ENCODE measurements around the gene SDC3.

Gene SDC3

DNA sequence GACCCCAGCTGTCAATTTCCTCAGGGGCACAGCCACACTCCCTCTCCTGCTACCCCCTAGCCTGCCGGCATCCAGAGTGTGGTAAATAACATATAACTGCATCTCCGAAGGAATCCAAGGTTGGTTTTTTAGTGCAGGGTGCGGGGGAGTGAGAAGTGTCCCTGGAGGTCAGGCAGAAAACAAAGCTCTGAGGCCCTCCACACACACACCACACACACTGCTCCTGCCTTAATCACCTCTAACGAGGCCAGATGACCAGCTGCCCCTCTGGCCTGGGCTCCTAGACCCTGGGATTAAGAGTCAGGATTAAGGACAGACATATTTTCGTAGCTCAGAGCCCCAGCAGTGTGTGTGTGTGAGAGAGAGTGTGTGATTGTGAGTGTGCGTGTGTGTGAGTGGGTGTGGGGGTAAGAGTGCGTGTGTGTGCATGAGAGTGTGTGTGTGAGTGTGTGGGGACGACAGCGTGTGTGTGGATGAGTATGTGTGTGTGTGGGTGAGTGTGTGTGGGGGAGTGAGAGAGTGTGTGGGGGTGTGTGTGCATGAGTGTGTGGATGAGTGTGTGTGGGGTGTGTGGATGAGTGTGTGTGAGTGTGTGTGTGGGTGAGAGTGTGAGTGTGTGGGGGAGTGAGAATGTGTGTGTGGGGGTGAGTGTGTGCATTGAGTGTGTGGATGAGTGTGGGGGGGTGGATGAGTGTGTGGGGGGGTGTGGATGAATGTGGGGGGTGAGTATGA is 14.6 kb downstream of the SDC3 start:
- Histone ChIP-seq H3K9ac (no peak overlapping the region), H2AFZ (no peak overlapping the region), H3K4me3 (ENCODE audit: low read depth, low read length) (no peak overlapping the region), H3K27me3 (ENCODE audit: control insufficient read depth, insufficient read depth, low read length) (no peaks in the 10 kb centered on the region), H3K79me2 (peaks cover 2% of the 10 kb centered on the region), H3K9me3 (ENCODE audit: control insufficient read depth, low read length) (no peaks in the 10 kb centered on the region), H3K4me2 (ENCODE audit: low read length) (no peak overlapping the region), H3K36me3 (ENCODE audit: control insufficient read depth, insufficient read depth, low read length) (no peaks in the 10 kb centered on the region), H3K4me1 (no peaks in the 10 kb centered on the region), H3K27ac (no peak overlapping the region)
- TF ChIP-seq, protein P1, sequence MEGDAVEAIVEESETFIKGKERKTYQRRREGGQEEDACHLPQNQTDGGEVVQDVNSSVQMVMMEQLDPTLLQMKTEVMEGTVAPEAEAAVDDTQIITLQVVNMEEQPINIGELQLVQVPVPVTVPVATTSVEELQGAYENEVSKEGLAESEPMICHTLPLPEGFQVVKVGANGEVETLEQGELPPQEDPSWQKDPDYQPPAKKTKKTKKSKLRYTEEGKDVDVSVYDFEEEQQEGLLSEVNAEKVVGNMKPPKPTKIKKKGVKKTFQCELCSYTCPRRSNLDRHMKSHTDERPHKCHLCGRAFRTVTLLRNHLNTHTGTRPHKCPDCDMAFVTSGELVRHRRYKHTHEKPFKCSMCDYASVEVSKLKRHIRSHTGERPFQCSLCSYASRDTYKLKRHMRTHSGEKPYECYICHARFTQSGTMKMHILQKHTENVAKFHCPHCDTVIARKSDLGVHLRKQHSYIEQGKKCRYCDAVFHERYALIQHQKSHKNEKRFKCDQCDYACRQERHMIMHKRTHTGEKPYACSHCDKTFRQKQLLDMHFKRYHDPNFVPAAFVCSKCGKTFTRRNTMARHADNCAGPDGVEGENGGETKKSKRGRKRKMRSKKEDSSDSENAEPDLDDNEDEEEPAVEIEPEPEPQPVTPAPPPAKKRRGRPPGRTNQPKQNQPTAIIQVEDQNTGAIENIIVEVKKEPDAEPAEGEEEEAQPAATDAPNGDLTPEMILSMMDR (IDR thresholded peaks at IDR 0.05) = no peak

DNA sequence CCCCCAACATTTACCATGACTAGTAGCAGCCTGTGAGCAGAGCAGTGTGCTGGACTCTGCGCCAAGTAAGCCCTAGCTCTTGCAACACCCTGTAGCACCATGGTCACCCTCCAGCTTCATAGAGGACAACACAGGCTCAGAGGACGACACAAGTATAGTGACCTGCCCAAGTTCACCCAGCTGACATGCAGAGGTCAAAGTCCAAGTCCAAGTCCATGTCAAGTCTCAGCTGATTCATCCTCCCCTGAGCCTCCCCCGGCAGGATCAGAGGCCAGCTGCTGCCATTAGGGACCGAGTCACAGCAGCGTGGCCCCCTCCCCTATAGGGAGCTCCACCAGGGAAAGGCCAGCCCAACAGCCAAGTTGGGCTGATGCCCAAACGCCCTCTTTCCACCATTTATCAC is 15.9 kb downstream of the SDC3 start:
- Histone ChIP-seq H3K4me1 (no peaks in the 10 kb centered on the region), H3K9ac (no peak overlapping the region)

DNA sequence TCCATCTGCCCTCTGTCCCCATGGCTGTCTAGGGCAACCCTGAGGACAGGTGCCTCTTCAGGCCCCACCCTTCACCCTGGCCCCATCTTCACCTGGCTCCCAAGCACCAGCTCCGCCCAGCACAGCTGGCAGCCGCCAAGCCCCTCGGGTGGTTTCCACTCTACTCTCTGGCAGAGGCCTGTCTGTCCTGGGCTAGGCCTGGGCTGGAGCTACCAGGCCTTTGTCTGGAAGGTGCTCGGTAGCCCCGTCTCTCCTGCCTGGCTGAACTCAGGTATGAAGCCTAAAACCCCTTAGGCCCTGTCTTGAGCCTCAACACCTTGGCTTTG is 17.4 kb downstream of the SDC3 start:
- H3K9ac ChIP-seq = no peak overlapping the region
- H3K27me3 ChIP-seq (ENCODE audit: control insufficient read depth, insufficient read depth, low read length) = no peaks in the 10 kb centered on the region
- no peak overlapping the region for H2AFZ ChIP-seq
- H3K79me2 ChIP-seq = peaks cover 2% of the 10 kb centered on the region
- no peaks in the 10 kb centered on the region for H3K4me1 ChIP-seq
- H3K4me2 ChIP-seq (ENCODE audit: low read length) = no peak overlapping the region
- no peak overlapping the region for H3K4me3 ChIP-seq (ENCODE audit: low read depth, low read length)
- H3K9me3 ChIP-seq (ENCODE audit: control insufficient read depth, low read length) = no peaks in the 10 kb centered on the region
- TF ChIP-seq, protein P1 (IDR thresholded peaks at IDR 0.05) = no peak
- no peak overlapping the region for H3K27ac ChIP-seq
- no peaks in the 10 kb centered on the region for H3K36me3 ChIP-seq (ENCODE audit: control insufficient read depth, insufficient read depth, low read length)

More for the DNA sequence above, 15.9 kb downstream of the SDC3 start:
- no peak overlapping the region for H3K4me2 ChIP-seq (ENCODE audit: low read length)
- H3K36me3 ChIP-seq (ENCODE audit: control insufficient read depth, insufficient read depth, low read length) = no peaks in the 10 kb centered on the region
- no peaks in the 10 kb centered on the region for H3K27me3 ChIP-seq (ENCODE audit: control insufficient read depth, insufficient read depth, low read length)
- no peak overlapping the region for H3K27ac ChIP-seq
- H3K79me2 ChIP-seq = peaks cover 2% of the 10 kb centered on the region
- H3K9me3 ChIP-seq (ENCODE audit: control insufficient read depth, low read length) = no peaks in the 10 kb centered on the region
- H3K4me3 ChIP-seq (ENCODE audit: low read depth, low read length) = no peak overlapping the region
- TF ChIP-seq, protein P1 (IDR thresholded peaks at IDR 0.05) = no peak
- no peak overlapping the region for H2AFZ ChIP-seq

DNA sequence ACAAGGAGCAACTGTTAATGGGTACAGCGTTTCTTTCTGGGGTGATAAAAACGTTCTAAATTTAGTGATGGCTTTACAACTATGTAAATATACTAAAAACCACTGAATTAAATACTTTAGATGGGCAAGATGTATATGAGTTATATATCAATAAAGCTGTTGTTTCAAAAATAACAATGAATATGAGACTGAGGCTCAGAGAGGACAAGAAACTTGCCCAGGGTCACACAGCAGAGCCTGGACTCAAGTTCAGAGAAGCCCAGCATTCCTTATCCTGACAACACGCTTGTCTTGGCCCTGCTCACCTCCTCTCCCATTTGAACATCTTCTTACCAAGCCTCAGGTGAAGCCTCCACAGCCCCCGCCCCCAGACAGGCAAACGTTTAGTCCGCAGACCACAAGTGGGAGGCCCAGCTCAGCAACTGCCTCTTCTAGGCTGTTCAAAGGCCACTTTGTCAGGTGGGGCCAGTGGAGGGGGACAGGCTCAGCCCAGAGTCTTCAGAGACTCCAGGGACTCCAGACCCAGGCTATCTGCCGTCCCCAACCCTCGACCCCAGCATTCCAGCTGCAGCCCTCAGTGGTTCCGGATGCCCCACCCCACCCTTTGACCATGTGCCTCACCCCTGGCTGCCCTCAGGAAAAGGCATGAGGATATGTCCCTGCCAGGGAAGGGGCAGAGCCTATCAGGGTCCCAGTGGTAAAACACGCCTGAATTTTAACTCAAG is 17.9 kb downstream of the SDC3 start:
- TF ChIP-seq, protein P1 (IDR thresholded peaks at IDR 0.05) = no peak
- Histone ChIP-seq H3K27ac (no peak overlapping the region), H3K9ac (no peak overlapping the region), H3K4me3 (ENCODE audit: low read depth, low read length) (no peak overlapping the region), H3K79me2 (peaks cover 2% of the 10 kb centered on the region), H3K4me1 (no peaks in the 10 kb centered on the region), H2AFZ (no peak overlapping the region), H3K36me3 (ENCODE audit: control insufficient read depth, insufficient read depth, low read length) (no peaks in the 10 kb centered on the region), H3K4me2 (ENCODE audit: low read length) (no peak overlapping the region), H3K9me3 (ENCODE audit: control insufficient read depth, low read length) (no peaks in the 10 kb centered on the region), H3K27me3 (ENCODE audit: control insufficient read depth, insufficient read depth, low read length) (no peaks in the 10 kb centered on the region)

All from parathyroid adenoma (tissue), 2 donors.